HG02973 (cell line): ENCODE results near the gene TRAK2.

Experiments
- ATAC-seq: cut with Tn5 transposase; IDR thresholded peaks from one replicate; pipeline ENCODE4 v1.9.1; 2021; ENCODE audit warnings: moderate library complexity; ENCODE audit not compliant: unreplicated experiment

The TRAK2 gene

DNA sequence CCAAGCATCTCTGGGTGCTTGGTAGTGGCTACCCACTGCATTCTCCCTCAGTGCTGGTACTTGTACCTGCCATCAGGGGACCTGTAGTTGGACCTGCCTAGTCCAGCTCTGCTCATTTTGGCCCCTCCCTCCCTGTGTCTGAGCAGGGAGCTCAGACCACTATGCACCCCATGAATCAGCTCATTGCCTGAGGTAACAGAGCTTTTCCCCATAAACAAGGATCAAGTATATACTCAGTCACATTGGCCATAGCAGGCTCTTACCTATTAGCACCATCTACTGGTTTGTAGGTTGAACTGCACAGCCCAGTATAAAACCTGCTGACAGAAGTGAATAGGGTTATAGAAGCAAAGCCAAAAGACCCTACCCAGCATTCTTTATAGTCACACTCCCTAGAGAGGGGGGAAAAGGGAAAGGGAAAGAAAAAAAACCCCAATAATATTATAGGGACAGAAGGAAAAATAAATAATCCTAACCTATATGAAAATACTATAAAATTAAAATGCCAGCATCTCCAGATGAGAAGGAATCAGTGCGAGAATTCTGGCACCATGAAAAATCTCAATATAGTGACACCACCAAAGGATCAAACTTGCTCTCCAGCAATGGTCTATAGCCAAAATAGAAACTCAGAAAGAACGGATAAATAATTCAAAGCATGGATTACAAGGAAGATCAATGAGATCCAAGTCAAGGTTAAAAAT, 87.2 kb downstream of the TRAK2 start:
- peak; percentile 70 for ATAC-seq

DNA sequence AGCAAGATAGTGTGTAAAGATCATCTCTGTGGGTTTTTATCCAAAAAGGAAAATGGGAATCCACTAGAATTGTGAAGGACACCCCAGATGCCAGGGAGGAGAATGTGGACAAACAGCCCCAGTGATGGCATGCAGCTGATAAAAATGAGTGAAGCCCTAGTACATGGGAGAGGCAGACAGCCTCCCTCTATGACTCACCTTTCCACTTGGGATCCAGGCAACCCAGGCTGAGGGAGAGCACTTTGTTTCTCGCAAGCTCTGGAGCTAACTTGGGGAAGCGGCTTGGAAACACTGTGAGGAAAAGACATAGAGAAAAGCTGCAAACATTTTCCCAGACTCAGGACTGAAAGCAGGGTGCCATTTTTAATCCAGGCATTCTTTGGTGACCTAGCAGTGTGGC, 88.9 kb downstream of the TRAK2 start:
- no peak for ATAC-seq

DNA sequence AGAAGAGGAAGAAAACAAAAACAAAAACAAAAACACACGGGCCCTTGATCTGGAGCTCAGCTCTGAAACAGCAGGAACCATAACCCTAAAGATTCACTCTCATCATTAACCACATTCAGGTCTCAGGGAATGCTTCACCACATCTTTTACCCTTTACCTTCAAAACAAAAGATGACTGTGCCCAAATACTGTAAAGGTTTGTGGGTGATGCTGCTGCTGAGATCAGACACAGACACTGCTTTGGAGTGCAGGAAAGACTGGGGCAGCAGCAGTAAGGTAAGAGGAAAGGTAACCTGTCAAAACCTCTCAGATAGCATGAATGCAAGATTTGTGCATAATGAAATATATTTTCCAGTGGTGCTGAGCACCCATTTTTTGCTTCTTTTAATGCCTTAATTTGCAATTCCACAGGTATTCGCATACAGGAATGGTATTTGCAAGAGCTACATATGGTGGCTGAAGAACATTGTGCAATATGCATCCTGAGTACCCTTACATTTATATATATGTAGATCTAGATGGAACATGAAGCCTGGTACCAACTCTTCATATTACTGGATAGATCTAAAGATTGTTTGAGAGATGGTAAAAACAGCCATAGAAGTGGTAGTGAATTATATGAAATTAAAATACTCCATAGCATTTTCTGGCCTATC, 90.1 kb downstream of the TRAK2 start:
- no peak for ATAC-seq

DNA sequence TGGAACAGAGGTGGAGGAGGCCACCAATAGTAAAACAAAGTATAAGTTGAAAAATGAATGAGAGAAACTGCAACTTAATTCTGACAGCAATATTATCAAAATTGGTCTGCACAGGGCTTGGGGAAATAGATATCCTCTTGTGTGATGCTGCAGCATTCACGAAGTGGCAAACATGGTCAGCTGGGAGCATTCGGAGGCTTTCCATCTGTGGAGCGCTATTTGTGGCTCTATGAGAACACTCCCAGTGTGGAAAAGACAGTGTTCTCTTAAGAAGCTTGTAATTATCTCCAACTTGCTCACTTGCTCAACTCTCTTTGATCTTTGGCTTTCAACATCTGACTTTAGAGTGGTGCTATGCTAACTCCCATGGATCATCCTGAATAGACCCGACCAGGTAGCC, 91.0 kb downstream of the TRAK2 start:
- no peak for ATAC-seq

DNA sequence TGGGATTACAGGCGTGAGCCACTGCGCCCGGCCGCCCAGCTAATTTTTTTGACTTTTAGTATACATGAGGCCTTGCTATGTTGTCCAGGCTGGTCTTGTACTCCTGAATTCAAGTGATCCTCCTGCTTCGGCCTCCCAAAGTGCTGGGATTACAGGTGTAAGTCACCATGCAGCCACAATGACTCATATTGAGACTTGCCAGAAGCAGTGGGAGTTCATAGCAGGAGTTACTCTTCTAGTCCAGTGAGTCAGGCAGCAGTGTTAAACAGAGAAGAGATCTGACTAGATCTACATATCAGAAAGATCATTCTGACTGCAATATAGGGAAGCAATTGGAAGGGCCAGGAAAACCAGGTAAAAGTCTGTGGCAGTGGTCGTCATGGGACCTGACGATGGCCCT, 92.6 kb downstream of the TRAK2 start:
- no peak for ATAC-seq

DNA sequence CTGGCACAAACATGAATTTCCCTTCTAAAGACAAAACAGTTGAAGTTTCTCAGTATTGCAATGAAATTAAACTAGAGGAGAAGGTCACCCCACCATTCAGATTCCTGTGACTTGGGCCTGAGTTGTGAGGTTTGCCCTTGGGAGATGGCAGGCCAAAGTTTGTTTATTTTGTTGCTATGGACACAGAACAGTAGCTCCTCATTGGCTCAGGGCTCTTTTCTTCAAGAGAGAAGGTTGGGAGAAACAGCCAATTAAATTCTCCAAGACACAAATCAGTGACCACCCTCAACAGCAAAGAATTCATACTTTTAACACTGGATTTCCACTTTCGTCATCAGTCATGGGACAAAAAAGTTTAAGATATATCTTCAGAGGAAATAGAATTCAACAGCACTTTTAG, 94.0 kb downstream of the TRAK2 start, which contains the start of gene FLACC1:
Gene FLACC1 (minus strand): TSS at position 125 of the 400 bp plus-strand sequence. CDS start 5,941 bp downstream, outside the sequence.
- ATAC-seq = no peak

DNA sequence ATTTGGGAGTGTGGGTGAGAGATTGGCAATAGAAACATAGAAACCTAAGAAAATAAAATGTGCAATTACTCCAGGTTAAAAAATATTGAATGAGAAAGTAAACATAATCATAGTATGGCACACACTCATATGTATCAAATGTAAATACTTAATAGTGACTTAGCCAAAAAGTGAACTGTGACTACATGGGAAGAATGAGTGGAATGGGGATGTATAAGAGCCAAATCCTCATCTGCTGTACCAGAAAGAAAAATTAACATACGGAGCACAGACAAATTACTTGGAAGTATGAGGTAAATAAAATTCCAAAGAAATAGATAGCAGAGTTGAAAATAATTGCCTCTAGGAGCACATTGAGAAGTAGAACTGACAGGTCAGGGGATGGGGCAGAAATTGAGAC, 98.1 kb downstream of the TRAK2 start:
- ATAC-seq = no peak

DNA sequence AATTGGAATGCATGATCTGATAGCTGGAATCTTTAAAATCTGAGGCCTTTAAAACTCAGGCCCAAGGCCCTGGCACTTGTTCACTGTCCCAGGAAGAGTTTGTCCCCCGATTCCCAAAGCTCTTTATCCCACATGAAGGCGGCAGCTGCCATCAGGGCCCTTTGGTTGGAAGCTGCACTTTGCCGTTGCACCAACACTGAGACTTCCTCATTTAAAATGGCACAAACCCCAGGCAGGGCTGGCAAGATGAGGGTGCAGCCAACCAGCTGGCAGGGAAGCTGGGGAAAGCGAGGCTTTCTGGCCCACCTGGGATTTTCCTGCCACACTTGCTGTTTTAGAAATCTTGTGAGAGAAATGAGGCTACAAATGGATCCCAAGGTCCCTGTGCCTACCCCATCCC, 100.4 kb downstream of the TRAK2 start:
- no peak for ATAC-seq

DNA sequence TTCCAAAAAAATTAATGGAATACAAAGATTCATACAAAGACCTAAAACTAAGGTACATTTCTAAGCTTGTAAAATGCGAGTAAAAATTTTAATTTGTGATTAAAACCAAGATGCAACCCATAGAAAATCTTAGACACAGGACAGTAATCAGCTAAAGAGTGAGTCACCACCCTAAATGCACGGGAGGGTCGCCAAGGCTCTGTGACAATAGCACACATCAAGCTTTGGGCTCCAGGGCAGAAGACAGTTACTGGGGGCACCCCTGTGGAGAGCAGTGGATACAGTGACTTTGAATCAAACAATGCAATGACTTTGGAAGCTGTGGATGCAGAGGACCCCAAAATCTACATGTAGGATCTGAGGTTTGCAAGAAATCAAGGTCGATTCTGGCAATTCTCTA, 101.7 kb downstream of the TRAK2 start:
- ATAC-seq = no peak

DNA sequence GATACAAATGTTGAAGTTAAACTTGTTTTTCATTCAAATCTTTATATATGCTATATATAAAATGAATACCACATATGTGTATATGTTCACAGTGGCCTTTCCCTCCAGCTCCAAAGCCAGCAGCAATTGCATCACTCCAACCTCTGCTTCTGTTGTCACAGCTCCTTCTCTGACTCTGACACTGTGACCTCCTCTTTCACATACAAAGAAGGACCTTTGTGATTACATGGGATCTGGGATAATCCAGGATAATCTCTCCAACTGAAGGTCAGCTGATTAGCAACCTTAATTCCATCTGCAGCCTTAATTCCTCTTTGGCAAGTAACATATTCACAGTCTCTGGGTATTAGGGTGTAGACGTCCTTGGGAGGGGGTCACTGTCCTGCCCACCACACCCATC, 102.5 kb downstream of the TRAK2 start:
- no peak for ATAC-seq

DNA sequence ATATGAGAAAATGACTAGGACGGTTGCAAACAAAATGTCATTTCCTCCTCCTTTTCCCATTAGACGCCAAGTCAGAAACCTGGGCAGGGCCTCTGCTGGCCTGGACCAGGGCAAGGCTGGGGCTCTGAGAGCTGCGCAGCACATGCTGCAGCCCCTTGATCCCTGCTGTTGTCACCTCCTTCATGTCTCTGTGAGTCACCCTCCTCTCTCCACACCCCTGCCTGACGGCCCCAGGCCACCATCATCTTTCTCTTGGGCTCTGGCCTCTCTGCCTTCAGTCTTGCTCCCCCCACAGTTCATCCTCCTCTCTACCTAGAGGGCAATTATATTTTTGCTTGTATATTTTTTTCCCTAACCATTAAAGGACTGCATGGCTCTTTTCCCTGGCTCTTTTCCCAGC, 104.1 kb downstream of the TRAK2 start:
- no peak for ATAC-seq

DNA sequence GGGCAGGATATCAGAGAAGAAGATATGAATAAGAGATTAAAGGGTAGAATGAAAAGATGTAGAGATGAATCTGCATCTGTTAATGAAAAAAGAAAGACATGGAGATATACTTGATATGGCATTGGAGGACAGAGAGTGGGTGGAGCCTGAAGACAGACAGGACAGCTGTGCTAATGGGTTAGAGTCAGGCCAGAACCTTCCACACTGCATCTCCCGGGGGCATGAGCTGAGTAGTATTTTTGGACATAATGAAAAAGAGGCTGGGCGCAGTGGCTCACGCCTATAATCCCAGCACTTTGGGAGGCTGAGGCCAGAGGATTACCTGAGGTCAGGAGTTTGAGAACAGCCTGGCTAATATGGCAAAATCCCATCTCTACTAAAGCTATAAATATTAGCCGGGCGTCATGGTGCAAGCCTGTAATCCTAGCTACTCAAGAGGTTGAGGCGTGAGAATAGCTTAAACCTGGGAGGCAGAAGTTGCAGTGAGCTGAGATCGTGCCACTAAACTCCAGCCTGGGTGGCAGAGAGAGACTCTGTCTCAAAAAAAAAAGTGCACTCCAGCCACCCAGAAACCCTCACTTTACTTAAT, 105.5 kb downstream of the TRAK2 start:
- ATAC-seq = no peak

DNA sequence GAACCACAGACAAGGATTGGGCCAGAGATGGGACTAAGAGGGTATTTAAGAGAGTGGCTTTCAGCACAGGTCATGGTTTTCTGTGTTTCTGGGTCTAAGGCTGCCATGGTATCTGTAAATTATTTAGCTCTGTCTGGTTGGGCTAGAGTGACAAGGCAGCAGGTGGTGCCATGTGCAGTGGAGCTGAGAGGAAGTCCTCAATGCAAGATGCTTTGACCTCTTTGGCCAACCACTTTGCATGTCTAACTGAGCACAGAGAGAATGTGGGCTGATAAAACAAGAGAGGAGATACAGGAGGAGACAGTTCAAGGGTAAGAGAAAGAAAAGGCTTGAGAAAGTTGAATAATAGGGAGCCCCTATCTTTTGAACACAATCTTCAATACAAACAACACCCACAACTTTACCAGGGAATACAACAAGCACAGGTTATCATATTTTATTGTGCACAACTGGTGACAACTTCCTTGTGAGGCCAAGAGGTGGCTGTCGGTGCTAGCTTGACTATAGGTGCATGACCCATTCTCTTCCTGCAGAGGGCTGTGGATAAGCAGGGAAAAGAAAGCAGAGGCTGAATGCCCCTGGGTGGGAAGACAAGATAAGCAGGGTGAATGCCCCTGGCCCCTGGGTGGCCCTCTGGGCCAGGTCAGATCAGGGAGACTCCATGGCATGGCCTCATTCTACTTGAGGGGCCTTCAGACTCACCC, 106.4 kb downstream of the TRAK2 start:
- peak; percentile 80 for ATAC-seq

DNA sequence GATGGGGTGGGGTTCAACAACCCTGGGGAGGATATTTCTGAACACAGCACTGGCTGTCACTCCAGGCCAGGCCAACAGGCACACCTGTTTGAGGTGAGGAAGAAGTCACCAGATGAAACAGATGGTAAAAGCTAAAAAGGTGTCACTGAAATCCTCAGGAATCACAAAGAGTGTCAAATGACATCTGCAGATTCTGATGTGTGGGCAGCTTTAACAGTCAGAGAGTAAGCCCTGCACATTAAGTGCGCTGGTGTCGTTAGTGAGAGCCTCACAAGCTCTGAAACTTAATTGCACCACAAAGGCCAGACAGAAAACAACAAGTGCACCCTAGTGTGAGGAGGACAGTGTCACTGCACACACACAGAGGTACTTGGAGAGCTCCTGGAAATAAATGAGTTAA, 107.7 kb downstream of the TRAK2 start:
- ATAC-seq = no peak

DNA sequence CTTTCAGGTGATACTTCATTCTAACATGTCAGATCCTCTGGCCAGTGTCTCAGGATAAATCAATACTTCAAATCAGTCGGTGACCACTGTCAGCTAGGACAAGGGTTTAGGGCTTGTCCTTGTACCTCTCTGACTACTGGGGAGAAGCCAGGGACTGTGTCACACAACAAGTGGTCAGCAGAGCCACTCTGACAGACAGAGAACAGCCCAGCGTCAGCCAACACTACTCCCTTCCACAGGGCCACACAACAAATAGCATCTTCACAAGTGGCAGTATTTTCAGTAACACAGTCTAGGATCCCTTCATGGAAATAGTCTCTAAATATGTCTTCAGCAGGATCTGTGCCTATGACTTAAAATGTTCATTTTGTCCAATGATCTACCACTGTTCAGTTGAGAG, 108.3 kb downstream of the TRAK2 start:
- no peak for ATAC-seq

DNA sequence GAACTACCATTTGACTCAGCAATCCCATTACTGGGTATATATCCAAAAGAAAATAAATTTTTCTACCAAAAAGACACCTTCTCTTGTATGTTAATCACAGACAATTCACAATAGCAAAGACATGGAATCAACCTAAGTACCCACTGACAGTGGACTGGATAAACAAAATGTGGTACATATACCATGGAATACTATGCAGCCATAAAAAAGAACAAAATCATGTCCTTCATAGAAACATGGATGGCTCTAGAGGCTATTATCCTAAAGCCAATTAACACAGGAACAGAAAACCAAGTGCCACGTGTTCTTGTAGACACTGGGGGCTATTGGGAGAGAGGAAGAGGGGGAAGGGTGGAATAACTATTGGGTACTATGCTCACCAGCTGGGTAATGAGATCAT, 121.8 kb downstream of the TRAK2 start:
- no peak for ATAC-seq

DNA sequence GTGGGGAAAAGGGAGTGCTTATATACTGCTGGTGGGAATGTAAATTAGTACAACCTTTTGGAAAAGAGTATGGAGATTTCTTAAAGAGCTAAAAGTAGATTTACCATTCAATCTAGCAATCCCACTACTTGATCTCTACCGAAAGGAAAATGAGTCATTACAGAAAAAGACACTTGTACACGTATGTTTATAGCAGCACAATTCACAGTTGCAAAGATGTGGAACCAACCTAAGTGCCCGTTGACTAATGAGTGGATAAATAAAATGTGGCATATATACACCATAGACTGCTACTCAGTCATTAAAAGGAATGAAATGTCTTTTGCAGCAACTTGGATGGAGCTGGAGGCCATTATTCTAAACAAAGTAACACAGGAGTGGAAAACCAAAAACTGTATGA, 123.6 kb downstream of the TRAK2 start:
- ATAC-seq = no peak
